ENCODE measurements around the gene MZF1. TPM values are rescaled to one million over a fixed set of nuclear protein-coding genes. Genes with fewer than 3 reads are reported as not detected.

Gene MZF1
- total and polyA plus RNA-seq, 8 donors, result 9.8 to 70.2 (median 12.6) TPM

DNA sequence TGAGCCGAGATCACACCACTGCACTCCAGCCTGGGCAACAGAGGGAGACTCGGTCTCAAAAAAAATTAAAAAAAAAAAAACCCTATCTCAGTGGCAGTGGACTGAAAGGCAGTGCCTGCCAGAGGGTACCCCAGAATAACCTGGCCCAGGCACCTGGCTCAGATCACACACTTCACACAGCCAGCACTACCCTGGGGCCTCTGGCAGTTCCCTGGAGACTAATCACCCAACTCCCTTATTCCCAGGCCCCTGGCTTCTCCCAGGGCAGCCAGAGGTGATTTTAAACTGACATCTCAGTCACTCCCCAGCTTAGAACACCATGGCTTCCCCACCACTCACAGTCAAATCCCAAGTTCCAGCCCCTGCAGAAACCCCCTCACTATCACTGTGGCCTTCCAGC lies 57.9 kb downstream of the MZF1 start:
- Histone ChIP-seq H3K4me1 (peaks cover 9 to 13% (median 11%) of the 10 kb centered on the region in 3 donors), H3K9me3 (no peaks in the 10 kb centered on the region), H3K27ac (no peak overlapping the region), H3K36me3 (peaks cover 0 to 8% (median 0%) of the 10 kb centered on the region in 3 donors), H3K27me3 (no peaks in the 10 kb centered on the region), H3K4me3 (no peak overlapping the region)
- DNase-seq (peak in 1 of 6 donors; percentile 27), ATAC-seq (no peak), FAIRE-seq (no peak)
- TF ChIP-seq CTCF (IDR thresholded peaks at IDR 0.05), result no peak
- intact Hi-C loops (cut with DNase I), result no loop called here
- 86 to 93% methylated on average over 2 of the region's 2 CpGs for WGBS, 2 donors

GRCh38 chr19:58514564-58515022 lies 58.5 kb downstream of the MZF1 start:
- peaks cover 8 to 13% (median 9%) of the 10 kb centered on the region in 3 donors for H3K4me1 ChIP-seq
- ATAC-seq, result no peak
- intact Hi-C loops (cut with DNase I), result no loop called here
- DNase-seq, result peak in 3 of 6 donors; percentile 9 to 60 (median 33)
- no peak overlapping the region for H3K27ac ChIP-seq
- no peaks in the 10 kb centered on the region for H3K27me3 ChIP-seq
- no peaks in the 10 kb centered on the region for H3K9me3 ChIP-seq
- no peak for FAIRE-seq
- H3K4me3 ChIP-seq, result peak overlapping the region; percentile 6 to 53 (median 22)
- peaks cover 0 to 8% (median 0%) of the 10 kb centered on the region in 3 donors for H3K36me3 ChIP-seq
- TF ChIP-seq CTCF (IDR thresholded peaks at IDR 0.05), result no peak
- WGBS, 2 donors, result 49 to 50% methylated on average over 3 of the region's 3 CpGs

DNA sequence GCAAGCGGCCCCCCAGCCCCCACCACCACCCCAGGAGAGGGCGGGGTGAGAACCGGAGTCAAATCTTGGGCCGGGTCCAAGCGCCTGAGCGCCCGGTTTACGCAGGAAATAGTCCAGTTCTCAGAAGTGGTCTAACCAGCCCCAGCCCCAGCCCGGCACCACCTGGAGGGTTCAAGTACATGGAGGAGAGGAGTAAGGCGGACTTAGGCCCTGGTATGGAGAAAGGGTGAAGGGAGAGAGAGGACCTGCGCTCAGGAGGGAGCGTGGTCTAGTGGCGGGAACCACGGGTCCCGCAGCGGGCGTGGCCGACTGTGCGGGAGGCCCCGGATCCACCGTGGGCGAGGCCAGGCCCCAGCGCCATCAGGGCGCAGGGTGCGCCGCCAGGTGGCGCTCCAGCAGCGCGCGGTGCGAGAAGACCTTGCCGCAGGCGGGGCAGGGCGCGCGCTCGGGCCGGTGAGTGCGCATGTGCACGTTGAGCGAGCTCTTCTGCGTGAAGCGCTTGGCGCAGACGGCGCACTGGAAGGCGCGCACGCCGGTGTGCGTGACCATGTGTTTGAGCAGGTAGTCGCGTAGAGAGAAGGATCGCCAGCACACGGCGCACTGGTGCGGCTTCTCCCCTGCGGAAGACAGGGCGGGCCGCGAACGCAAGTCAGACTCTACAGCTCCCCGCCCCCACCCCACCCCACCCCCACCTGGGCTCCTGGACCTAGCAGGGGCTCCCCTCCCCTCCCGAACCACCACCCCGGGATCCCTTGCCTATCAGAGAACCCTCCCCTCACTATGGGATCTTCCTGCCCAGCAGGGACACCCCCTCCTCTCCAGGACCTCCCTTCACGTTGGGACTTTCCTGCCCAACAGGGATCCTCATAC lies 59.2 kb downstream of the MZF1 start:
- peak overlapping the region; percentile 24 to 60 (median 50) for H3K27ac ChIP-seq
- ATAC-seq, result peak; percentile 90 to 95 (median 92)
- no peak for FAIRE-seq
- intact Hi-C loops (cut with DNase I), result no loop called here
- no peaks in the 10 kb centered on the region for H3K27me3 ChIP-seq
- peak; percentile 84 to 98 (median 93) for DNase-seq
- H3K9me3 ChIP-seq, result no peaks in the 10 kb centered on the region
- H3K4me1 ChIP-seq, result peaks cover 8 to 13% (median 9%) of the 10 kb centered on the region in 3 donors
- WGBS, 2 donors, result 4 to 7% methylated on average over 60 to 65 of the region's 66 CpGs
- TF ChIP-seq CTCF (IDR thresholded peaks at IDR 0.05), result peak; percentile 92 to 99 (median 95)
- H3K36me3 ChIP-seq, result peaks cover 0 to 8% (median 0%) of the 10 kb centered on the region in 3 donors
- peak overlapping the region; percentile 6 to 53 (median 22) for H3K4me3 ChIP-seq

DNA sequence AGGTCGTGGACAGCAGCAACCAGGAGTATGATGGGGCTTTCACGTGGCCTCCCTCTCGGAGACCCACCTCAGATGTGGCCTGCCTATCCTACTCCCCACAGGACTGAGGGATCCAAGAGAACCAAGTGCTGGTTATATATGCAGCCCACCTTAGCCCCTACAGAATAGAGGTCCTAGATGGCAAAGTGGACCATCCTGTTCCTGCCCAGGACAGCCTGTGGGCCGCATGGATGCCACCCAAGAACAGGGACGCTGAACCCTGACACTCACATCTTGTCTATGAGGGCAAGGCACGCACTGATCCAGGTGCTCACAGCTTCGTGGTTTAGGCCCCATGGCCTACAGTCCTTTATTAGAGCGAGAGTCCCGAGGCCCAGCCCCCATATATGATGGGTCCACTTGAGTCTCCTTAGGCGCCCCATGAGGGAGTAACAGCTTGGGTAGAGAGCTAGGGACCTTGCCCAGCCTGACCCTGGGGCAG lies 59.9 kb downstream of the MZF1 start:
- peaks cover 4 to 9% (median 7%) of the 10 kb centered on the region in 3 donors for H3K4me1 ChIP-seq
- peaks cover 0 to 8% (median 0%) of the 10 kb centered on the region in 3 donors for H3K36me3 ChIP-seq
- H3K9me3 ChIP-seq, result no peaks in the 10 kb centered on the region
- no peak for FAIRE-seq
- peak overlapping the region; percentile 24 to 60 (median 50) for H3K27ac ChIP-seq
- no peaks in the 10 kb centered on the region for H3K27me3 ChIP-seq
- WGBS, 2 donors, result 77 to 84% methylated on average over 10 of the region's 10 CpGs
- intact Hi-C loops (cut with DNase I), result no loop called here
- peak overlapping the region in 1 of 4 donors; percentile 53 for H3K4me3 ChIP-seq
- DNase-seq, result peak in 1 of 6 donors; percentile 80
- ATAC-seq, result peak in 2 of 4 donors; percentile 3 to 13
- TF ChIP-seq CTCF (IDR thresholded peaks at IDR 0.05), result no peak

Small RNAs within 50 kb of the gene (microRNA-seq; reads per million reads assigned to microRNA genes)
- 0 reads per million in 2 donors for gene MIR6807

Other genes with a start within 250 kb of the MZF1 start
- 1 to 10 TPM in 4 of 6 donors, under 1 TPM in 2; 0.97 to 2.5 (median 1.6) TPM for gene ZSCAN22, start 246.3 kb downstream of the MZF1 start, total RNA-seq
- gene ZSCAN22, start 246.3 kb downstream of the MZF1 start, polyA plus RNA-seq, result under 1 TPM; 0.65 to 0.87 TPM
- gene A1BG, start 219.8 kb downstream of the MZF1 start, total RNA-seq, result 10 to 100 TPM in 1 of 6 donors, 1 to 10 TPM in 5; 3.3 to 10.6 (median 5.9) TPM
- 10 to 100 TPM; 22.3 to 49.0 TPM for gene A1BG, start 219.8 kb downstream of the MZF1 start, polyA plus RNA-seq
- gene ZNF497, start 210.6 kb downstream of the MZF1 start, total RNA-seq, result 1 to 10 TPM in 5 of 6 donors, under 1 TPM in 1; 0.95 to 2.0 (median 1.4) TPM
- 1 to 10 TPM; 4.7 to 5.3 TPM for gene ZNF497, start 210.6 kb downstream of the MZF1 start, polyA plus RNA-seq
- gene ZNF837, start 192.3 kb downstream of the MZF1 start, total RNA-seq, result 1 to 10 TPM; 1.1 to 1.9 (median 1.7) TPM
- 1 to 10 TPM; 3.1 to 3.8 TPM for gene ZNF837, start 192.3 kb downstream of the MZF1 start, polyA plus RNA-seq
- 1,000 to 10,000 TPM in 2 of 6 donors, 100 to 1,000 TPM in 4; 637 to 1,373 (median 887) TPM for gene RPS5, start 186.1 kb downstream of the MZF1 start, total RNA-seq
- 100 to 1,000 TPM; 699 to 891 TPM for gene RPS5, start 186.1 kb downstream of the MZF1 start, polyA plus RNA-seq
- not detected for gene RNF225, start 177.7 kb downstream of the MZF1 start, total RNA-seq
- not detected for gene RNF225, start 177.7 kb downstream of the MZF1 start, polyA plus RNA-seq
- 1 to 10 TPM; 4.3 to 8.5 (median 5.1) TPM for gene ZNF584, start 164.7 kb downstream of the MZF1 start, total RNA-seq
- 1 to 10 TPM; 4.1 to 6.5 TPM for gene ZNF584, start 164.7 kb downstream of the MZF1 start, polyA plus RNA-seq
- 1 to 10 TPM; 1.4 to 6.1 (median 2.1) TPM for gene ZNF132, start 133.2 kb downstream of the MZF1 start, total RNA-seq
- 1 to 10 TPM; 1.1 to 2.0 TPM for gene ZNF132, start 133.2 kb downstream of the MZF1 start, polyA plus RNA-seq
- 1 to 10 TPM; 3.5 to 5.6 (median 4.2) TPM for gene ZNF324B, start 121.7 kb downstream of the MZF1 start, total RNA-seq
- gene ZNF324B, start 121.7 kb downstream of the MZF1 start, polyA plus RNA-seq, result 1 to 10 TPM; 3.0 to 4.5 TPM
- gene ZNF324, start 106.3 kb downstream of the MZF1 start, total RNA-seq, result 1 to 10 TPM; 4.2 to 7.3 (median 6.3) TPM
- 1 to 10 TPM; 3.5 to 5.5 TPM for gene ZNF324, start 106.3 kb downstream of the MZF1 start, polyA plus RNA-seq
- 1 to 10 TPM; 4.4 to 6.6 (median 5.1) TPM for gene ZNF446, start 97.0 kb downstream of the MZF1 start, total RNA-seq
- gene ZNF446, start 97.0 kb downstream of the MZF1 start, polyA plus RNA-seq, result 10 to 100 TPM; 19.9 to 23.6 TPM
- gene SLC27A5, start 61.3 kb downstream of the MZF1 start, total RNA-seq, result 1 to 10 TPM; 3.0 to 6.7 (median 5.0) TPM
- 10 to 100 TPM; 12.8 to 15.6 TPM for gene SLC27A5, start 61.3 kb downstream of the MZF1 start, polyA plus RNA-seq
- gene ZBTB45, start 53.5 kb downstream of the MZF1 start, total RNA-seq, result 1 to 10 TPM; 4.3 to 9.3 (median 6.3) TPM
- gene ZBTB45, start 53.5 kb downstream of the MZF1 start, polyA plus RNA-seq, result 1 to 10 TPM; 5.8 to 7.5 TPM
- 100 to 1,000 TPM; 128 to 212 (median 174) TPM for gene TRIM28, start 29.3 kb downstream of the MZF1 start, total RNA-seq
- 100 to 1,000 TPM; 189 to 208 TPM for gene TRIM28, start 29.3 kb downstream of the MZF1 start, polyA plus RNA-seq
- 10 to 100 TPM; 45.8 to 68.0 (median 58.4) TPM for gene CHMP2A, start 18.2 kb downstream of the MZF1 start, total RNA-seq
- gene CHMP2A, start 18.2 kb downstream of the MZF1 start, polyA plus RNA-seq, result 100 to 1,000 TPM; 108 to 118 TPM
- gene UBE2M, start 14.7 kb downstream of the MZF1 start, total RNA-seq, result 10 to 100 TPM; 23.0 to 30.1 (median 25.3) TPM
- gene UBE2M, start 14.7 kb downstream of the MZF1 start, polyA plus RNA-seq, result 10 to 100 TPM; 22.0 to 33.0 TPM